SIG-M5 treated with dmso at 0.1 percent for 504 hours (cell line): ENCODE results near the gene GRIK3.

Experiments used
- DNase-seq: peaks from one replicate; lab custom pipeline; 2025; ENCODE audit not compliant: unreplicated experiment; lab: John Stamatoyannopoulos, UW

GRIK3 gene

DNA sequence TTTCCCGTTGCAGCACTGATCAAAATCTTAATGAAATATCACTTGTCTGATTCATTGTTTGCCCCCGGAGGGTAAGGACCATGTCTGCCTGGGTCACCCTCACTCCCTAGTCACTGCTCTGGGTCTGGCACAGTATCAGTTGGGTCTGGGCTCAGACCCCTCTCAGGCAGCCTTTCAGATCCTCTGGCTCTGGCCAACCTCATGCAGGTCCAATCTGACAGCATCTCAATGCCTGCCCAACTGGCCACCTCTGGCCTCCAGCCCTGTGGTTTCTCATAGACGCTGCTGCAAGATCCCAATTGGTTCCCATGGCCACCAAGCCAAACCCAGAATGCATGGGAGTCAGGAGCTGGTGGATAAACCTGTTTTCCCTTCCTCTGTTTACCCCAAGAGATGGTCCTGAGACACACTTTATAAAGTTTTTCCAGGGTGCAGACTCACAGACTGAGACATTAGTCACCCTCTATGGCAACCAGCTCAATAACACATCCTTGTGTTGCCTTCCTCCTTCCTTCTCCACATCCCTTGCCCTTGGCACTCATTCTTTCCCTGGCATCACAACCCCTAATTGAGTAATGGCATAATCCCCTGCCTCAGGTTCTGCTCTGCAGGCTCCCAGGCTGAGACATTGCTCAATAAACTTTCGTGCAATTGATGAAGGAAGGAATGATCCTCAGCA is 199.2 kb downstream of the GRIK3 start:
- DNase-seq = peak; percentile 27

DNA sequence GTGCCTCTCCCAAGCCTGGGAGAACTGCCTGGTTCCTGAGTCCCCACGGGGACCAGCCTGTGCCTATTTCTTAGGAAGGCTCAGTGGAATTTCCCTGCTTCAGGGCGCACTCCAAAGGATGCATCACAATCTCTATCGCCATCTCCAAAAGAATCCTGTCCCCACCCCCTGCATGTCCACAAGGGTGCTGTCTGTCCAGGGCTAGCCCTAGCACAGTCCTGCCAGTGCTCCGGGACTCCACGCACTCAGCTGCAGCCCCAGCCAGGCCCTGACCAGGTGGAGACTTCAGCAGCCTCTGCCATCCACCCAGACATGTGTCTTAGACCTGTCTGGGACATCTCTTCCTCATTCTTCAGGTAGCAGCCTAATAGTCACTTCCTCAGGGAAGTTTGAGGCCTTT is 199.7 kb downstream of the GRIK3 start:
- DNase-seq = no peak

DNA sequence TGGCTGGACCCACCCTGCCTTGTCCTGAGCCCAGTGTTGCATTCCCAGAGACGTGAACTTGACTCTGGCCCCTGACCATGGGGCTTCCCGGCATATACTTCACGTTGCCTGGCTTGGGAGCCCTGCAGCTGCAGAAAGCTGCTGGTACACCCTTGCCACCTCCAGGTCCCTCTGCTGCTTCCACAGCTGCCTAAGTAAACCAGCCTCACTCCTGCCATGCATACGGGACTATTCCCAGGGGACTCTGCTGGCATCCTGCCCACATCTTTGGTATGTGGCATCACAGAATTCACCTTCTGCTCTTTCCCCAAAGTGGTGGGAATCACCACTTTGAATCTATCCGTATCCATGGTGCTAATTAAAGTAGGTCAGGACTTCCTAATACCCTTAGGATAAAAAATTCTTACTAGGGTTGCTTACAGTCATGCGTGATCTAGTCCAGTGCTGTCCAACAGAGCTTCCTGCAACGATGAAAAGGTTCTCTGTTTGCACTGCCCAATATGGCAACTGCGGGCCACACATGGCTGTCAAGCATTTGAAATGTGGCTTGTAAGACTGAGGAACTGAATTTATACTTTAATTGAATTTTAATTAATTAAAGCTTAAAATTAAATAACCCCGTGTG is 203.0 kb downstream of the GRIK3 start:
- no peak for DNase-seq

- no peak for DNase-seq
Observed at GRCh38 chr1:36829961-36830360, 204.4 kb downstream of the GRIK3 start.

- no peak for DNase-seq
Observed at GRCh38 chr1:36829066-36829465, 205.2 kb downstream of the GRIK3 start.

DNA sequence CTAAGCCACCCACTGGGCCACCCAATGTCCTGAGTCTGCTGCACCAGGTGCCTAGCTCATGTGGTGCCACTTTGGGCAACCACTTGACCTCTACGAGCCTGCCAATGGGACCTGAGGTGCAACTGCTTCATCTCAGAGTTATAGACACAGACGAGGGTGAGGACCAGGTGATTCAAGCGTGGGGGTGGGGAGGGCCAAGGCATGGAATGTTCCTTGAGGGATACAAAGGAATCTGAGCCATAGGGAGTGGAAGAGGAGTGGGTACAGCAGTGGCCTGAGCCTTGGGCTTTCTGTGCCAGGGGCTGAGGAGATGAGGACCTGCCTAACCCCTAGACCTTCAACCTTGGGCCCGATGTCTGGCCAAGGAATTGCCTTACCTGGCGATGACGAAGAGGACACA is 209.1 kb downstream of the GRIK3 start:
- no peak for DNase-seq

- DNase-seq = no peak
Observed at GRCh38 chr1:36824390-36824861, 209.9 kb downstream of the GRIK3 start.

DNA sequence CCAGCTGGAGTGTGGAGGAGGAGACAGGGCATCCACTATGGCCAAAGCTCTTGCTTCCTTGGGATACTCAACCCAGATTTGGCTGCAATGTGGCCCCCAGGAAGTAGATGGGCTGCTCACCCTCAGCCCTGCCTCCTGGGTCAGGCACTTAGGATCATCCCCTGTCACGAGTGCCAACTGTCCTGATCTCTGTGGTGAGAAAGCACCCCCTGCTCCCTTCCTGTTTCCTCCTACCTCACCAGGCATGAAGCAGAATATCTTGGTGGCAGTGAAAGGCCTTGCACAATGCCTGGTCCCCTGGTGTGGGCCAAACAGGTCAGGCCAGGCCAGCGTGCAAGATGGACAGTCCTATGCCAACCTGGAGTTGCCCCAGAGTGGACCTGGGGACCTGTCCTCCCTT is 211.7 kb downstream of the GRIK3 start:
- DNase-seq = no peak

GRCh38 chr1:36821386-36821785 is 212.9 kb downstream of the GRIK3 start:
- no peak for DNase-seq

DNA sequence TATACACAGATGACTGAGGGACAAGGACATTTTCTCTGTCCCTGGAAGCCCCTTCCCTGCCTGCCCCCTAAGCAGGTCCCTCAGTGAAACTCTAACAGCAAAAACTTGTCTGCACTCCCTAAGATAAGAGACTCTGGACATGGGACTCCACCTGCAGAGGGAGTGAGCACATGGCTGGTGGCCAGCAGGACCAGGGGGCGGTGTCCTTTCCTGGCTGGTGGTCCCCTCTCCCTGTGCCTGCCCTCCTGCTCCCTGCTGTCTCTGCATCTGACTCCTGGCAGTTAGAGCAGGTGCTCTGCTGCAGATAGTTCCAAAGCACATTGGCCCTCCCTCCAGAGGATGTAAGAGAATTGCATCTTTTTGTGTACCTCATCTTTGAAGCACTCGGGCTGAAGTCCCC is 215.5 kb downstream of the GRIK3 start:
- DNase-seq = no peak

DNA sequence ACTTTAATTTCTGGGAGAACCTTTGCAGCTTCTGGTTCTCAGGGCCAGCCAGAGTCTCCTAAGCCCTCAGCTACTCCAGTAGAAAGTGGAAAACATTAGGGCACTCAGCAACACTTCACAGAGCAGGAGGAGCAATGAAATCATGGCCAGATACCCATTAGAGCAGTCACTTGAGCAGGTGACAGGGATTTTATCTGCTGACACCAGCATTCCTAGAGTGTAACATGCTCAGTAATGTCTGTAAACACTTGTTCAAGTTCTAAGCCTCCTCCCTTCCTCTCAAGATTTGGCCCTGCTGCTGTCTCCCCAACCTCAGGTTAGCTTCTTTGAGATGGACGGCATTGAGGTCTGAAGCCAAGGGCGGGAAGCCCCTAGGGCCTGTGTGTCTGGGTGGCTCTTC is 218.0 kb downstream of the GRIK3 start:
- DNase-seq = no peak

GRCh38 chr1:36814774-36815173 is 219.5 kb downstream of the GRIK3 start:
- no peak for DNase-seq

DNA sequence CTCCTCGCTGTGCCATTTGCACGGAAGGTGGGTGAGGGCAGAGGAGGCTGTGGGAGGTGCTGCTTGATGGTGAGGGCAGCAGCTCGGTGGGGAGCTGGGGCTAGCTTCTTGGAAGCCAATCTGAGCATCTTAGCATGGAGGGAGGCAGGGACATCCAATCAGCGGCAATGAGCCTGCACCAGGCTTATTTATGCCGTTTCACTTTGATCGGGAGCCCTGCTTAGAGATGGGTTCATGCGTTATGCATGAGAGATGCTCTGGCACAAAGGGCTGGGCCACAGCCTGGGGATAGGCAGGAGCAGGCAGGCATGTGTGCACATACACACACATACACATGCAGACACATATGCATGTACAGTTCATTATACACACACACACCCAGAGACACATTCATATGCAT is 220.2 kb downstream of the GRIK3 start:
- no peak for DNase-seq

GRCh38 chr1:36807262-36807661 is 227.1 kb downstream of the GRIK3 start:
- DNase-seq = no peak

- no peak for DNase-seq
Observed at GRCh38 chr1:36805979-36806640, 228.2 kb downstream of the GRIK3 start.

DNA sequence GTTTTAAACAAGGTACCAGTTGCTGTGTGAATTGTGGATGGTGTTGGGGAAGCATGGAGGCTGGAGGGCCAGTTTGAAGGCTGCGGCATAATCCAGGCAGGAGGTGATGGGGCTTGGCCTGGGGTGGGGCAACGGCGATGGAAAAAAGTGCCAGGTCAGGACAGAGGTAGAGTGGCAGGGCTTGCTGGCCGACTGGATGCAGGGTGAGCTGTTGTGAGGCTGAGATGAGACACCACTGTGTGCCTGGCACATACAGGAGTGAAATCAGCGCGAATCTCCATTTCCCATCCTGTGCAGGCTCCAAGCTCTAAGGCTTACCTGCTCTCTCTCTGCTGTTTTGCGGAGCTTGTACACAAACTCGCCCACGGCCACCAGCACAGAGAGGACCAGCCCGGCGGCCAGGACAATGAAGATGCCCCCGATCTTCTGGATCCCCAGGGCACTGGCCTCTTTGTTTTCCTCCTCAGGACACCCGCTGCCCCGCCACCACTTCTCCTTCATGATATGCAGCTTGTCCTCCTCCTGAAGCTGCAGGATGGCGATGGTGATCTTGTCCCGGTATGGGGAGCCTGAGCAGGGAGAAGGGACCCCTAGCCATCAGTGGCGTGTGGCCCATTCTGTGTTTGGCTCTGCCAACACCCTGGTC is 229.5 kb downstream of the GRIK3 start:
- no peak for DNase-seq

GRCh38 chr1:36803868-36804570 is 230.3 kb downstream of the GRIK3 start:
- DNase-seq = no peak

DNA sequence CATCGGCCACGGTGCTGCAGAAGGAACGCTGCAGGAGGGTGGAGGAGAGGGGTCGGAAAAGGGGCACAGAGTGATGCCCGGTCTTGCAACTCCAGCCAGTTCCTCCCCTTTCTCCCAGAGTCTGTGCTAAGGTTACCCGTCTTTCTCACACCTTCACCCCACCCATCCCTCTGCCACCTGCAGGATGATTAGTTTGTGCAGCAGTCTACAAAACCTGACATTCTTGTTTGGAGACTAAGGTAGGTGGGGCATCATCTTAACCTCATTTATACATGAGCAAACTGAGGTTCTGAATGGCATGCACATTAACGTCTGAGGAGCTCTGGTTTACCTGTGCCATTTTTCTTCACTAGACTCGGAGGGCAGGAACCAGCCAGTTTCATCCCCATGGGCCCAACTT is 232.3 kb downstream of the GRIK3 start:
- DNase-seq = no peak

- DNase-seq = no peak
Observed at GRCh38 chr1:36797761-36798160, 236.6 kb downstream of the GRIK3 start.

DNA sequence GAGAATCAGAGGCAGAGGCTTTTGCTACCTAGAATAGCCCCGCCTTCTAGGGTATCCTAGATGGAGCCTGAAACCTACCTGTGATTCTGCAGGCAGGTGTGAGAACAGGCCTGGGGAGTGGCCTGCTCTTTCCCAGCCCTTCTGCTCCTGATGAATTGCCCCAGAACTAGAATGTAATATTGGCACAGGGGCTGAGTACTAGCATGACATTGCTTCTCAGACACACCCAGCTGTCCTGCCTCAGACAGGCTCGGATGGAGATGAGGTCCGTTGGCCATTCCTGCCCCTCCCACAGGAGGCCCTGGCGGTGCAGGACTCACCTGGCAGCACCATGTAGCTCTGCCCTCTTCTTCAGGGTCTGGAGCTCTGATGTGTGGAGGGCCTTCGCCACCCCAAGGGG is 237.6 kb downstream of the GRIK3 start:
- DNase-seq = no peak

DNA sequence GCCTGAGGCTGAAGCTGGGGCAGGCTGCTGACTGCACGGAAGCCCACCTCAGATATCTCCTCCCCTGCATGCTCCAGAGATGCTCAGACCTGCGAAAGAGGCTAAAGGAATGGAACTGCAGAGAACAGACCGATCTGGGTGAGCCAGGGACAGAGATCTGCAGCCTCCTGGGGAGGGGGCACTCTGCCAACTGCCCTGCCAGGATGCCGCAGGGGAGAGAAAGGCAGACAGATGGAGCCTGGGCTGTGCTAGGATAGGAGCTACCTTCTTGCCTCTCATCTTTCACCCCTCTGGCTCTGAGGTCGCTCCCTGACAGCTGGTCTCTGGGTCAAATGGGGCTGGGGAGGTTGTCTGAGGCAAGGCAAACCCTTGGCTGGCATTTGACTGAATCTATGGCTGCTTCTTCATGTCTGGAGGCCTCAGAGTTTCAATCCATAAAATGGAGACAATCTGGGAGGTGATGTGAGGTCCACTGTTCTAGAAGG is 238.2 kb downstream of the GRIK3 start:
- DNase-seq = no peak
